ENCODE measurements around the gene BOD1L1. TPM values are rescaled to one million over a fixed set of nuclear protein-coding genes. Genes with fewer than 3 reads are reported as not detected.

The BOD1L1 gene
- polyA plus RNA-seq, 3 donors = 53.7 to 74.1 (median 63.5) TPM

- DNase-seq (ENCODE audit: extremely low read depth in 1 of 11, low read depth in 9 of 11, low spot score in 4 of 11) = no peak
Measured at GRCh38 chr4:13633671-13634070, 6.1 kb upstream of the BOD1L1 start.

- peak in 2 of 11 donors; percentile 5 to 22 for DNase-seq (ENCODE audit: extremely low read depth in 1 of 11, low read depth in 9 of 11, low spot score in 4 of 11)
Measured at GRCh38 chr4:13627178-13627605, 333 bp downstream of the BOD1L1 start.

GRCh38 chr4:13626492-13627177, 890 bp downstream of the BOD1L1 start:
- no peak for DNase-seq (ENCODE audit: extremely low read depth in 1 of 11, low read depth in 9 of 11, low spot score in 4 of 11)

- DNase-seq (ENCODE audit: extremely low read depth in 1 of 11, low read depth in 9 of 11, low spot score in 4 of 11) = no peak
Measured at GRCh38 chr4:13618212-13618806, 9.2 kb downstream of the BOD1L1 start.

- DNase-seq (ENCODE audit: extremely low read depth in 1 of 11, low read depth in 9 of 11, low spot score in 4 of 11) = no peak
Measured at GRCh38 chr4:13617801-13618200, 9.7 kb downstream of the BOD1L1 start.

GRCh38 chr4:13616597-13616996, 10.9 kb downstream of the BOD1L1 start:
- DNase-seq (ENCODE audit: extremely low read depth in 1 of 11, low read depth in 9 of 11, low spot score in 4 of 11) = no peak

GRCh38 chr4:13615161-13615560, 12.4 kb downstream of the BOD1L1 start:
- no peak for DNase-seq (ENCODE audit: extremely low read depth in 1 of 11, low read depth in 9 of 11, low spot score in 4 of 11)

GRCh38 chr4:13612569-13612968, 15.0 kb downstream of the BOD1L1 start:
- DNase-seq (ENCODE audit: extremely low read depth in 1 of 11, low read depth in 9 of 11, low spot score in 4 of 11) = no peak

- DNase-seq (ENCODE audit: extremely low read depth in 1 of 11, low read depth in 9 of 11, low spot score in 4 of 11) = no peak
Measured at GRCh38 chr4:13611283-13611842, 16.2 kb downstream of the BOD1L1 start.

GRCh38 chr4:13605330-13605729, 22.2 kb downstream of the BOD1L1 start:
- no peak for DNase-seq (ENCODE audit: extremely low read depth in 1 of 11, low read depth in 9 of 11, low spot score in 4 of 11)

- no peak for DNase-seq (ENCODE audit: extremely low read depth in 1 of 11, low read depth in 9 of 11, low spot score in 4 of 11)
Measured at GRCh38 chr4:13601848-13602247, 25.7 kb downstream of the BOD1L1 start.

GRCh38 chr4:13601048-13601447, 26.5 kb downstream of the BOD1L1 start:
- DNase-seq (ENCODE audit: extremely low read depth in 1 of 11, low read depth in 9 of 11, low spot score in 4 of 11) = no peak

- peak in 9 of 11 donors; percentile 3 to 34 (median 10) for DNase-seq (ENCODE audit: extremely low read depth in 1 of 11, low read depth in 9 of 11, low spot score in 4 of 11)
Measured at GRCh38 chr4:13599159-13599558, 28.4 kb downstream of the BOD1L1 start.

GRCh38 chr4:13597604-13598003, 29.9 kb downstream of the BOD1L1 start:
- DNase-seq (ENCODE audit: extremely low read depth in 1 of 11, low read depth in 9 of 11, low spot score in 4 of 11) = no peak

GRCh38 chr4:13597141-13597540, 30.4 kb downstream of the BOD1L1 start:
- DNase-seq (ENCODE audit: extremely low read depth in 1 of 11, low read depth in 9 of 11, low spot score in 4 of 11) = no peak

- DNase-seq (ENCODE audit: extremely low read depth in 1 of 11, low read depth in 9 of 11, low spot score in 4 of 11) = no peak
Measured at GRCh38 chr4:13592220-13592619, 35.3 kb downstream of the BOD1L1 start.

- no peak for DNase-seq (ENCODE audit: extremely low read depth in 1 of 11, low read depth in 9 of 11, low spot score in 4 of 11)
Measured at GRCh38 chr4:13590766-13591165, 36.8 kb downstream of the BOD1L1 start.

- no peak for DNase-seq (ENCODE audit: extremely low read depth in 1 of 11, low read depth in 9 of 11, low spot score in 4 of 11)
Measured at GRCh38 chr4:13588954-13589353, 38.6 kb downstream of the BOD1L1 start.

- no peak for DNase-seq (ENCODE audit: extremely low read depth in 1 of 11, low read depth in 9 of 11, low spot score in 4 of 11)
Measured at GRCh38 chr4:13584481-13584880, 43.0 kb downstream of the BOD1L1 start.

GRCh38 chr4:13580036-13580435, 47.5 kb downstream of the BOD1L1 start:
- DNase-seq (ENCODE audit: extremely low read depth in 1 of 11, low read depth in 9 of 11, low spot score in 4 of 11) = no peak

GRCh38 chr4:13577660-13578059, 49.9 kb downstream of the BOD1L1 start:
- no peak for DNase-seq (ENCODE audit: extremely low read depth in 1 of 11, low read depth in 9 of 11, low spot score in 4 of 11)

Data from renal cortex interstitium (tissue), 11 donors.